GM19238 (cell line): ENCODE results near the gene MPC1.

Experiments
- DNase-seq: peaks from one replicate; pipeline ENCODE4 v3.0.0; 2011; ENCODE audit warnings: low spot score; ENCODE audit not compliant: insufficient read length

Gene MPC1

DNA sequence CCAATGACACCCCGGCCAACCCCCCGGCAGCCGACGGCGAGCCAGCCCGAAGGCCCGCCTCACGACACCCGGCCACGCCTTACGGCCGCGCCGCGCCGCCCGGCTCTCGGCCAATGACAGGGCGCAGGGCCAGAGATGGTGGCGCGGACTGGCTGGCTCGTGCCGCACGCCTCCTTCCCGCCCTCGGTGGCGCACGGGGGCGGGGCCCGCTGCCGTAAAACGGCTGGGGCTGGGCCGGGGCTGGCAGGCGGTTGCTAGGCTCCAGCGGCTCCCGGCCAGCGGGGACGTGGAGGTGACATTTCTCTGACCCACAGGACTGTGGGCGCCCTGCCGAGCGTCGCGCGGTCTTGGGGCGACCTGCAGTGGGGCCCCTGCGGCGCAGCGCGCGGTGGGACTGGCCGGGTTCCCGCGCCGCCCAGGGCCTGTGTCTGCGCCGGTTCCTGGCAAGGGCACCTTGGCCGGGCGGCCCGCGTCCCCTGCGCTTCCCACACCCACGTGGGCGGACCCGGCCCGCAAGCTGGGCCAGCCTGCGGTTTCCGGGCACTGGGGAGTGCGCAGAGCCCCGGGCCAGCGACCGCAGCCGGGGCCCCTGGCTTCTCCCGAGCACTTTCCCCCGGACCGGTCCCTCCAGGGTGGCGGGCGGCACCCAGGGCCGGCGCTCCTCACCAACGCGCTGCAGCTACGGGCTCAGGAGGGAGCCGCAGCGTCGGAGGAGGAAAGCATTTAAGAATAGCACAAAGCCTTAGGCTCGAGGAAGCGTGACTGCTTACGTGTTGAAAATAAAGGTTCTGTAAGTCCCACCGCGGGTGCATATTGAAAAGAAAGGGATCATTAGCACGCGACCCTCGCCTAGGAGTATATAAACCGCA lies at the start of gene MPC1:
Gene MPC1 (minus strand): TSS at position 8 of the 869 bp plus-strand sequence. CDS start 64 bp downstream, outside the sequence.
- DNase-seq = peak; percentile 97

DNA sequence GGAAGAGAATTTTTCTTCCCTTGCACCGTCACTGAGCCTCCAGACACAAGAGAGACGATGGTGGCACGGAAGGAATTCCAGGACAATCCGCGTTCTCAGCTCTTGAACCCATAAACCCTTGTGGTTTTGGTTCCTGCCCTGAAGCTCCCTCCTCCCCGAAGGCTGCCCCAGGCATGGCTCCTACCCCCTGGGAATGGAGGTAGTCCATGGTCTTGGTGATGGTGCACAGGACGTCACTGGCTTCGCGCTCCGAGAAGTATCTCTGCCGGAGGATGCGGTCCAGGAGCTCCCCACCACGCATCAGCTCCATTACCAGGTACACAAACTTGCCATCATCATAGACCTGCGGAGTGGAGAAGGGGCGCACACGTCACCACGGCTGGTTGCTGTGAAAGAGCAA lies 47.5 kb upstream of the MPC1 start:
- no peak for DNase-seq

DNA sequence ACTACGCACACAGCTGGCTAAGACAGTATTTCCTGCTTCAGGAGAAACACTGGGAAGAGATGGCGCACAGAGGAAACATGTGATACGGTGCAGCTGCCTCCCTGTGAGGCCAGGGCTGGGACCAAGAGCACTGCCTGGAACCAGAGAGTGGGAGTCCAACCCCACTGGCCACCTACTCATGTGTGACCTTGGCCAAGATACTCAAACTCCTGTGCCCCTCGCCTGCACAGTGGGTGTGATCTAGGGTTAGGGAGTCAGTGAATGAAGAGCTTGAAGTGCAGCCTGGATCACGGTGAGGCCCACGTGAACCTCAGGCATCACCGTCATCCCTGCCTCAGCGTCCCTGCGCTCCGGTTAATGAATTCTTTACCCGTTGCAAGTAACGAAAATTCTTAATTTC lies 41.7 kb upstream of the MPC1 start:
- DNase-seq = no peak

DNA sequence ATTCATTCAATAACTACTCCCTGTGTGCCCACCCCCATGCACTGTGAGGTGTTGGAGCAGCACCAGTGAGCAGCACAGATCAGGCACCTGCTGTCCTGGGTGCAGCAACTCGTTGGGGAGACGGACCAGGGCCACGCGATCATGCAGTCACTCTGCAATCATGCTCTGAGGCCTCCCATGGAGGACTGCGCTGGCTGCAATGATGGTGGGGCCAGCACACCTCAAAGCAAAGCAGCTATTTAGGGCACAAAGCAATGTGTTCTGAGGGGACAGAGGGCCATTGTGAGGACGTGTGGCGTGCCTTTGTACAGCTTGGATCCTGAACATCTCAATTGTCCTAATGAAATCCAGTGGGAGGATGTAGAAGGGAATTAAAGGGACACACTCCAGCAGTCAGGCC lies 41.0 kb upstream of the MPC1 start:
- no peak for DNase-seq

DNA sequence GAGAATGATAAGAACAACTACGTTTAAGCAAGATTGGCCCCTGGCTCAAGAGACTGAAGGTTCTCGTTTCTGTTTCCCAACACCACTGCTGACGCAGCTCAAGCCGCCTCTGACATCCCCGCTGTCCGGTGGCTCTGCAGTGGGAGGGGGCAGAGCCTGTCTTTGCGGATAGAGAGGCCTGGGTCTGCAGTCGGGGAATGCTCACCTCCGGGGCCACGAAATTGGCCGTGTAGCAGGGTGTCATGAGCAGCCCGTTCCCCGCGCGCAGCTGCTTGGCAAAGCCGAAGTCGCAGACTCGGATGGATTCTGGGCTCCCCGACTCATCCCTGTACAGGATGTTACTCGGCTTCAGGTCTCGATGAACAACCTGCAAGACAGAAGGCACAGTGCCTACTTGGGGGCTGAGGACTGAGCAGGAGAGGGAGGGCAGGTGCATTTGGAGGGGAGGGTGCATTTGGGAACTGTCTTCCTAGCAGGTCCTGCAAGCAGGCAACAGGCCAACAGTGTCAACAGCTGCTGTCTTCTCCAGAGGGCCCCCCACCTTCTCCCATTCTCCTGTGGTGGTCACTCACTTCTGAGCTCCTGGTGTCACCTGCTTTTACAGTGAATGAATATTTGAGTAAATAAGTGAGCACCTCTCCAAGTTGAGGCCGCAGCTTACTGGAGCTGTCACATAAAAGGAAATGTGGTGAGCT lies 40.5 kb upstream of the MPC1 start:
- no peak for DNase-seq

DNA sequence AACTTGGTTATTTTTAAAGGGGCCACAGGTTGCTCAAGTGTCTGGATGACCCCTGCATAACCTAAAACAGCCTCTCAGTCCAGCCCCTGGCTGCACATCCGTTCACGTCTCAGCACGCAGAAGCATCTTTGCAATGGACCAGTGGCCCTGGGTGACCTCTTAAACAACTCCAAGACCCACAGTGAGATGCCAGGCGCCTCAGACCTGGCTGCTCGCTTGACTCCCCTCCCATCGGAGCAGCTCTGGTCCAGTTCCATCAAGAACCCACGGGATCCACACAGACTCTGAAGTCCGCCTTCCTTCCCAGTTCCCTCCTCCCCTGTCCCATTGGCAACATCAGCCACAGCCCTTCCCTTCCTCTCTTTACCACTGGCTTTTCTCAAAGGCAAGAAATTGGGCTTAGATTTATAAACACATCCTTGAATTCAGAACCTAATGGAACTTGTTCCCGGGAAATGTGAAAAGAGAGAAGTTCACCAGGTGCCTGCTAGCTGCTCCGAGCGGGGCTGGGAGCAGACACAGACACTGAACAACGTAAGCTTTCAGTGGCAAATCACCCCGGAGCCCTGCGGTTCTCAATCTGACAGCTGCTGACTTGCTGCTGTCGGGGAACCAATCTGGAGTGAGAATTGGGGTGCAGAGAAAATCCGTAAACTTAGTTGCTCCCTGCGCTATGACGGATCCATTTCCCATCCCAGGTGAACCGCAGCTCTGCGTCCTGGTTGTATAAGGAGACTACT lies 39.6 kb upstream of the MPC1 start:
- DNase-seq = no peak

DNA sequence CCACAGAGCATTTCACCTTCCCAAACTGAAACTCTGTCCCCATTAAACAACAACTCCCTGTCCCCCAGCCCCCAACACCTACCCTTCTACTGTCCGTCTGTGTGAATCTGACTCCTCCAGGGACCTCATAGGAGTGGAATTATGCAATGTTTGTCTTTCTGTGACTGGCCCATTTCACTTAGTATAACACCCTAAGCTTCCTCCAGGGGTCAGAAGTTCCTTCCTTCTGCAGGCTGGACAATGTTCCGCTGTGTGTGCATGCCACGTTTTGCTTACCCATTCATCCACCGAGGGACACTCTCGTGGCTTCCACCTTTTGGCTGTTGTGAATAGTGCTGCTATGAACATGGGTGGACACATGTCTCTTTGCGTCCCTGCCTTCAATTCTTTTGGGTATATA lies 37.6 kb upstream of the MPC1 start:
- no peak for DNase-seq

DNA sequence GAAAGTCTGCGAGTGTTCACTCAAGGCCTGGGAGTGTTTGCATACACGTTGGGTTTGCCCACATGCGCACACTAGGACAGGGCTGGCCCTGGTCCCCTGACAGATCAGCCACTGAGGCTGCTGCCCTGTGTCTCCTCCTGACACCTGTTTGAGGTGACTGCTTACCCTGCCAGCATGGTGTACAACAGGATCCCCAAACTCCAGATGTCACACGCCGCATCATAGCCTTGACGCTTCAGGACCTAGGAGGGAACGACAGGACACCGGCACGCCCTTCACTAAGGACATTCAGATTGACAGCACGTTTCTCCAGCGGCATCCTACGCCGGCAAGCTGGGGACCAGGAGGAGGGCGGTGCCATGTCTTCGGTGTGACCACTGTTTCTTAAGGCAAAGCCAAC lies 37.0 kb upstream of the MPC1 start:
- no peak for DNase-seq

DNA sequence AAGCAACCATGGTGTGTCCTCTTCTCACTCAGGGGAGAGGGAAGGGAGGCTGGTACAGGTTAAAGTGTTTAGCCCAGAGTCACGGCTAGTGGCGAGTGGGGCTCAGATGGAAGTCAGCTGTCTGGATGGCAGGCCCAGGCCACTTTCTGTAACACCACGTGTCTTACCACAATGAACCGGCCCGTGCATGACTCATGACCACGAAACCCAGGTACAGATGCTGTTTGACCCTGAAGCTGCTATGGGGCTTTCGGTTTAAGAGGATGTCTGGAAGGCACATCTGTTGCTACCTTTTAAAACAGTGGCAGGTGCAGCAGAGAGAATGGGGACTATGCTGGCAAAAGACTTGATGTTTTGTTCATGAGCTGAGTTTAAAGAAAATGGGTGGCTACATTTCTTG lies 36.5 kb upstream of the MPC1 start:
- peak; percentile 64 for DNase-seq

DNA sequence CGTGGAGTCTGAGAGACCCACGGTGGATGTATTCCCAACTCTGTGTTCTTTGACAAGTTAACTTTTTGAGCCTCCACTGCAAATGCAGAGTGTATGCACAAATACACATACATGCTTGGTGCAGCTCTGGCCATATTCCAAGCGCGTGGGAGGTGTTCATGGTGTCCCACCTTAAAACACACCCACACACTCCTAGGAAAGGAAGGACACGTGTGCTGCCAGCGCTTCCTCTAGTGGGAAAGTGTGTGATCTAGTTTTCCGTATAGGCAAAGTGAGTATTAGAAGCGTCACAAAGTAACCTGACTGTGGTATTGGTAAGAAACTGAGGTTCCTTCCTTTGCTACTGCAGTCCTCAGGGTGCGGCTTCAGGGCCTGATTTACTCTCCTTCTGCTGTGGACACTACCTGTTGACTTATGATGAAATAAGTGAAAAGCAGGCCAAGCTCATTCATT lies 36.0 kb upstream of the MPC1 start:
- no peak for DNase-seq

DNA sequence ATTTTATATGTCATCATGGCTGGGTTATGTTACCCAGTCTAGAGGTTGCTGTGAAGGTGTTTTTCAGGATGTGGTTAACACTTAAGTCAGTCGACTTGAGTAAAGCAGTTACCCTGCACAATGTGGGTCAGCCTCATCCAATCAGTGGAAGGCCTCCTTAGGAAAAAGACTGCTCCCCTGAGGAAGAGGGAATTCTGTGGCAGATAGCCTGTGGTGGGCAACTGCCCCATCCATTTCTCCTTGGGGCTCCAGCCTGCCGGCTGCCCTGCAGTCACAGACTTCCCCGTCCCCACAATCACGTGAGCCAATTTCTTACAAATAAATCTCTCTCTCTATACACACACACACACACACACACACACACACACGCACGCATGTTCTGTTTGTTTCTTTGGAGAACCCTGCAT lies 34.5 kb upstream of the MPC1 start:
- DNase-seq = no peak

DNA sequence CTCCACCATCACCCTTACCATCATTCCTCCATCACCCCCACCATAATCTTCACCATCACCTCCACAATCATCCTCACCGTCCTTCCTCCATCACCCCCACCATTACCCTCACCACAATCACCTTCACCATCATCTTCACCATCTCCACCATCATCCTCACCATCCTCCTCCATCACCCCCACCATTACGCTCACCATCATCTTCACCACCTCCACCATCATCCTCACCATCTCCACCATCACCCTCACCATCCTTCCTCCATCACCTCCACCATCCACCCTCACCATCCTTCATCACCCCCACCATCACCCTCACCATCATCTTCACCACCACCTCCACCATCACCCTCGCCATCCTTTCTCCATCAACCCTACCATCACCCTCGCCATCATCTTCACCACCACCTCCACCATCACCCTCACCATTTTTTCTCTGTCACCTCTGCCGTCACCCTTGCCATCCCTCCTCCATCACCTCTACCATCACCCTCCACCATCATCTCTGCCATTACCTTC lies 33.1 kb upstream of the MPC1 start:
- no peak for DNase-seq

DNA sequence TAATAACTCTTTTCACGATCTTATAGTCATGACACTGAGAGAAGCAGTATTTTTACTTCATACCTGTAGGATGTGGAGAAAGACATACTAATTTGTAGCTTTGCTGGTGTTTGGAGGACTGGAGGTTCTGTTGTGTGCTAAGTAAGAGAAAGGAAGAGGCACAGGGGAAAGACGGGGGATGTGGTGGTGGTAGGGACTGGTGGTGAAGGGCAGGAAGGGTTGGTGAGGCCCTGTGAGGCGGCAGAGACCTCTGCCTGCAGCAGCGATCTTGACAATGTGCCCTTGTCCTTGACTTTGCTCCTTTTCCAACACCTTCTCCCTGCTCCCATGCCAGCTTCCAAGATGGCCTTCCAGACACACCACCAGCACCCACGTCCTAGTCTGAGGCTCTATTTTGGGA lies 32.6 kb upstream of the MPC1 start:
- no peak for DNase-seq

DNA sequence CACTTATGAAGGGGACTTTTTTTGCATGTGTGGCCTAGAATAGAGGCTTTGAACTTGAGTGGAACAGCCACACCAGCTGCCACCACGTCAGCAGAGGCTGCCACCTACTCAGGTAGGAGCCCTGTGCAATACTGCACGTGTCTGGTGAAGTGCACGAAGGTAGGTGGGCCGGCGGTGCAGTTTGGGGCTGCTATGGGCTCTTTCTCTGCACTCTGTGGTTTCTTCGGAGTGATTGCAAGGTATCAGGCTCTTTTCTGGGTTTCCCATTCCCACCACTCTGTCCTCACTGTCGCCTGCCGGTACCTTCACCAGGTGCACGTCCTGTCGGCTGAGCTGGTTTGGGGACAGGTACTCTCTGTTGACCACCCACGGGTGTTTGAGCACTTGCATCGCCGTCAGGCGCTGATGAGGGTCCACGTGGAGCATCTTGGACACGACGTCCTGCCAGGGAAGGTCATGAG lies 30.8 kb upstream of the MPC1 start:
- no peak for DNase-seq

DNA sequence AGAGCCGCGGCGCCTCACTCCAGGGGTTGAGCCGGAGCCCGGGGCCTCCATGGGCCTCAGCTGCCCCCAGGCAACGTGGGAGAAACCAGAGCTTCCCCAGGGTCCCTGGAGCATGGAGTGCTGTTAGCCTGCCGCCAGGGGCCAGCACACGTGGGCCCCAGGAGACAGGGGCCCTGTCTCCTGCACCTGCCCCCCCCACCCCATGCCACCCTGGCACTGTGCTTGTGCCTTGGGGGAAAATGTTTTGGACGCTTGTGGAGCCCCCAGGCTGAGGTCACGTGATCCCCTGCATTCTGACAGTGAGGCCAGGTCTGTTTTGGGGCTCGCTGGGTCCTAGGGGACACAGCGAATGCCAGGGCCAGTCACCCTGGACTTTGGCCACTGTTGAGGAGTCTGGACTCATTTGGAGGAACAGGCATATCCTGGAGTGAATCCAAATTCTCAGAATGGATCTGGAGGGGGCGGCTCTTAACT lies 30.2 kb upstream of the MPC1 start:
- DNase-seq = no peak

DNA sequence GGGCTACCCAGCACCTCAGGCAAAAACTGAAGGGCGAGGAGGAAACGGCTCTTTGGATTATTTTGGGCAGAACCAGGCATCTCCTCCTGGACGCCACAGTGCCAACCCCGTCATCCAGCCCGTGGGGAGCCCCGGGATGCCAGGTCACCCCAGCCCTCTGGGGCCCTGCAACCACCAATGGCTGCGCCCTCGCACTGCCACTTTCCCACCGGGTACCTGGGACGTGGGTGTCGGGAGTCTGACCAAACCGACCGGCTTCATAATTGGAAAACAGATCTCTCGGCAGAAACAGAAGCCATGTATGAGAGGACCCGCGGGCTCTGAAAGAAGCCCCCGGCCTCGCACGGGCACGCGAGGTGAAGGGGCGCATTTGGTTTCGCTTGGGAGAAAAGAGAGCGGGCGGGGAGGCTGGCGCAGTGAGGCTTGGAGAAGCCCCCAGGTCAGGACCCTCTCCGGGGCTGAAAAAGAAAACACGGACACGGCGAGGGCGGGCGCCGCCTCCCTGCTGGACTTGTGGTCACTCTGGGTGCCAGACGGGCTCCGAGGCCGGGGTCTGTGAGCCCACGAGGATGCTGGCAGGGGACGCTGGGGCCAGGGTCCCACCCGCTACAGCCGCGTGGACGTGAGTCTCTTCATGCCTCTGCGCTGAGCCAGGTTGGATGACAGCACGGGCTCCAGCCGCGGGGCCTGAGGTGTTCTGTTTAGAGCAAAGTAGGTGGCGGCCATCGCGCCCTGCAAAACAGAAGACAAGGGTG lies 29.6 kb upstream of the MPC1 start:
- DNase-seq = no peak

DNA sequence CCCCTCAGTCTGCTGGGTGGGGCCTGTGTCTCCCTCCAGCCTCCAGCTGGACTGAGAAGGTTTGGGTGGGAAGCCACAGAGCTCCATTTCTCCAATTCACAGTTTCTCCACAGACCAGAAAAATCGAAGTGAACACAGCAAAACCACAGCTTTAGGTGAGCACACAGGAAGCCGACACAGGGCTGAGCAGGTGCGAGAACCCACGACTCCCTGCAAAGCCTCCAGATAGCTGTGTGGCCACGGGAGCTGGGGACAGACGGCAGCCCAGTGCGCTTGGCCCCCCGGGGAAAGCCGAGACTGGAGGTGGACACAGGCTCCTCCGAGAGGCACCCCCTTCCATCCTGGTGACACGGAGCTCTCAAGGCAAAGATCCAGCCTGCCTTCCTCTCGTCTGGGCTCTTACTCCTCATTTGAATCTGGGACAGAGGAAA lies 29.0 kb upstream of the MPC1 start:
- no peak for DNase-seq

DNA sequence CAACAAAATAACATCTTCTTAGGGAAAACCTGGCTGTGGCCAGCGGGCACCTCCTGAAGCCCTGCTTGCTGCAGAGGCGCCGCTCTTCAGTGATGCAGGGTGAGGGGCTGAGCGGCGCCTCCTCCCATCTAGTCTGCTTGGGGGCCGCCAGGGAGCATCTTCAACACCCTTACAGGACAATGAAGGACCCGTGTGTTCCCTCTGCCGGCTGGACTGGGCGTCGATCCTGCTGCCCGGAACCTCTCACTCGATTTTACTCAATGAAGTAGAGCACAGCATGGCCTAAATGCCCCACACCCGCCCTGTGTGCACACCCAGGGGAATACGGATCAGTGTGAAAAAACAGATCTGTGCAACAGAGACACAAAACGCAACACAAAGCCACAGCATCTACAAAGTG lies 28.5 kb upstream of the MPC1 start:
- DNase-seq = no peak

DNA sequence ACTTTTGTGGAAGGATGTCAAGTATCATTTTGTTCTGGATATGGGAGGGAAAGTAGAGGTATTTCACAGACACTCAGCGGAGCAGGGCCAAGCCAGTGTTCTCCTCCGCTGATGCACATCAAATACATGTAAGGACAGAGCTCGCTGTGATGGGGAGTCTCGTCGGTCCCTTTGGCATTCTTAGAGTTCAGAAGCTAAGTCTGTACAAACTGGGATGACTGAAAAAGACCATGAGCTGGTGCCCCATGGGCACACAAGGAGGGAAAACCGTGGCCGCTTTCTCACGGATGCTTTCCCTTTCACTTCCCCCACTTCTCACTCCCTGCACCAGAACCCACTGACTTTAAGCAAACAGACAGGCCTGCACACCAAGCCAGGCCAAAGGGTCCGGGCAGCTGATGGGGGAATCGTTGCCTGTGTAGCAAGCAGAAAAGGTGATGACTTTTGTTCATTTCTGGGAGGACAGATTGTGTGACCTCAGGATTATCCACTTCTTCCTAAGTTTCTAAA lies 27.7 kb upstream of the MPC1 start:
- no peak for DNase-seq

DNA sequence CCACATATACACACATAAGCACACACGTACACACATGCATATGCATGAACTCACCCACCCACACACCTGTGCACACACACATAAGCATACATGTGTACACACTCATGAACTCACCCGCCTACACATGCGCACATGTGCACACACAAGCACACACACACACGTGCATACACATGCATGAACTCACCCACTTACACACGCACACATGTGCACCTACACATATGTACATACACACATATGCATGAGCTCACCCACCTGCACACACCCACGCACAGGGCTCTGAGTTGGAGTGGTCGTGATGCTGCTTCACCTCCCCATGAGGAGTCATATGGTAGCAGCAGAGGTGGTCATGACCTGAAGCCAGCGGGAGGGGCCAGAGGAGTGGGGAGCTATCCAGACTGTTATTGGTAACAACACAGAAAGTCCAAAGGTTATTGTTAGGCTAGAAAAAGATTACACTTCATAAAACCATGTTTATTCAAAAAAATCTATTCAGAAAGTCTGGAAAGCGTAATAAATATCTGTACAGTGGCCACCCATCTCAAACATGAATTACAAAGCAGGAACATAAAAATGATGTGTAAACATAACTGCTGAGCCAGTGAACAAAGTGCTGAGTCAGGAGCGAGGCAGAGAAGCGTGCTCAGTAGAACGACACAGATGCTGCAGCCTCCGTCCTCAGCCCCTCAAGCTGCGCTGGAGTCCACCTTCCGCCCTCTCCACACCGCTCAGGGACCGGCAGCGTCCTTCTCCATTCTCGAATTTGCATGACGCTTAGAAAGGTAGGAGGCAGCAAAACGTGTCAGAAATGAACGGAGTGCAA lies 26.4 kb upstream of the MPC1 start:
- no peak for DNase-seq
